Astrocyte (in vitro differentiated cells and primary cell): ENCODE measurements around the gene PIK3CB. TPM values are rescaled to one million over a fixed set of nuclear protein-coding genes. Genes with fewer than 3 reads are reported as not detected.

ENCODE experiments used
- DNase-seq: peaks from one replicate; pipeline ENCODE4 v3.0.0-alpha.2; 2010; ENCODE audit warnings: low read depth
- FAIRE-seq: peaks from 2 replicates; lab custom pipeline; 2011; peaks lifted over from hg19 to GRCh38; lab: Jason Lieb, UNC
- H2AFZ ChIP-seq: 2 replicates; pipeline ENCODE4 v1.6.0; 2012; ENCODE audit warnings: low read depth, low read length, inconsistent platforms
- H3K27ac ChIP-seq: 2 replicates; pipeline ENCODE4 v1.5.1; 2011; ENCODE audit warnings: low read depth, low read length, inconsistent platforms
- H3K27me3 ChIP-seq: 2 replicates; pipeline ENCODE4 v1.6.0; 2011; ENCODE audit warnings: low read length, inconsistent platforms; ENCODE audit not compliant: insufficient read depth
- H3K36me3 ChIP-seq: 2 replicates; pipeline ENCODE4 v1.5.1; 2011; ENCODE audit warnings: low read length, inconsistent platforms; ENCODE audit not compliant: insufficient read depth
- H3K4me1 ChIP-seq: 2 replicates; pipeline ENCODE4 v1.5.1; 2011; ENCODE audit warnings: low read length, inconsistent platforms; ENCODE audit not compliant: insufficient read depth
- H3K4me2 ChIP-seq: 2 replicates; pipeline ENCODE4 v1.6.0; 2012; ENCODE audit warnings: low read length, inconsistent platforms
- H3K4me3 ChIP-seq: 2 replicates; pipeline ENCODE4 v1.5.1; 2011; ENCODE audit warnings: low read depth, mild to moderate bottlenecking, low read length, inconsistent platforms; ENCODE audit not compliant: insufficient read depth
- H3K79me2 ChIP-seq: 2 replicates; pipeline ENCODE4 v1.6.0; 2012; ENCODE audit warnings: mild to moderate bottlenecking, low read length, inconsistent platforms; ENCODE audit not compliant: insufficient read depth
- H3K9ac ChIP-seq: 2 replicates; pipeline ENCODE4 v1.6.0; 2012; ENCODE audit warnings: mild to moderate bottlenecking, low read length, inconsistent platforms
- H3K9me3 ChIP-seq: 2 replicates; pipeline ENCODE4 v1.5.1; 2012; ENCODE audit warnings: low read depth, mild to moderate bottlenecking, low read length, inconsistent platforms; ENCODE audit not compliant: insufficient read depth
- H4K20me1 ChIP-seq: 2 replicates; pipeline ENCODE4 v1.6.0; 2012; ENCODE audit warnings: low read length, inconsistent platforms; ENCODE audit not compliant: insufficient read depth
- H3K27ac Mint-ChIP-seq: one replicate; pipeline ENCODE4 v1.8.0; 2021; ENCODE audit warnings: mild to moderate bottlenecking, mixed read lengths; ENCODE audit not compliant: unreplicated experiment
- H3K27me3 Mint-ChIP-seq: one replicate; pipeline ENCODE4 v1.8.0; 2021; ENCODE audit warnings: low read depth, mixed read lengths; ENCODE audit not compliant: unreplicated experiment
- H3K36me3 Mint-ChIP-seq: one replicate; pipeline ENCODE4 v1.8.0; 2021; ENCODE audit warnings: low read depth, mixed read lengths; ENCODE audit not compliant: unreplicated experiment
- H3K4me1 Mint-ChIP-seq: one replicate; pipeline ENCODE4 v1.8.0; 2021; ENCODE audit warnings: low read depth, mixed read lengths; ENCODE audit not compliant: unreplicated experiment
- H3K4me3 Mint-ChIP-seq: one replicate; pipeline ENCODE4 v1.8.0; 2021; ENCODE audit warnings: mild to moderate bottlenecking, moderate library complexity, mixed read lengths; ENCODE audit not compliant: unreplicated experiment
- H3K9me3 Mint-ChIP-seq: one replicate; pipeline ENCODE4 v1.8.0; 2021; ENCODE audit warnings: mild to moderate bottlenecking, mixed read lengths; ENCODE audit not compliant: unreplicated experiment
- CTCF ChIP-seq: IDR thresholded peaks from 2 replicates; pipeline ENCODE4 v1.5.1; 2011; ENCODE audit warnings: low read depth, mild to moderate bottlenecking, inconsistent platforms, low read length, moderate library complexity; ENCODE audit not compliant: insufficient read depth
- EZH2 ChIP-seq: IDR thresholded peaks from 2 replicates; pipeline ENCODE4 v1.6.1; 2012; ENCODE audit warnings: mild to moderate bottlenecking, low read length, inconsistent platforms; ENCODE audit not compliant: insufficient read depth
- total RNA-seq: library from RNA; stranded (reverse); gene quantifications from 2 replicates; pipeline ENCODE4 v1.2.1, GENCODE V29; 2021

Gene PIK3CB
- total RNA-seq, 1 donor from 2014 or later = 24.8 TPM

- no peak overlapping the region for H3K4me3 ChIP-seq
- DNase-seq = peak; percentile 94
- H3K9me3 ChIP-seq = peaks cover 3% of the 10 kb centered on the region
- peaks cover 3% of the 10 kb centered on the region for H3K36me3 ChIP-seq
- Mint-ChIP-seq H3K4me1 (peaks cover 27% of the 10 kb centered on the region), H3K9me3 (peaks cover 20% of the 10 kb centered on the region), H3K36me3 (peaks cover 36% of the 10 kb centered on the region), H3K27ac (peak overlapping the region; percentile 92), H3K27me3 (no peaks in the 10 kb centered on the region), H3K4me3 (no peak overlapping the region)
- H3K27me3 ChIP-seq = no peaks in the 10 kb centered on the region
- peak overlapping the region; percentile 24 for H3K27ac ChIP-seq
- H3K9ac ChIP-seq = no peak overlapping the region
- no peak overlapping the region for H2AFZ ChIP-seq
- H3K79me2 ChIP-seq = no peaks in the 10 kb centered on the region
- FAIRE-seq = no peak
- H3K4me1 ChIP-seq = peaks cover 6% of the 10 kb centered on the region
- H4K20me1 ChIP-seq = no peaks in the 10 kb centered on the region
- TF ChIP-seq CTCF (no peak), EZH2 (no peak)
- H3K4me2 ChIP-seq = peak overlapping the region; percentile 26
Measured at GRCh38 chr3:138673641-138674530, 160.8 kb downstream of the PIK3CB start.

GRCh38 chr3:138670407-138670806, 164.3 kb downstream of the PIK3CB start:
- Histone ChIP-seq H3K79me2 (no peaks in the 10 kb centered on the region), H3K9me3 (no peaks in the 10 kb centered on the region), H4K20me1 (no peaks in the 10 kb centered on the region), H3K4me2 (no peak overlapping the region), H3K4me3 (no peak overlapping the region), H3K27me3 (no peaks in the 10 kb centered on the region), H3K36me3 (no peaks in the 10 kb centered on the region), H3K4me1 (peaks cover 6% of the 10 kb centered on the region), H3K9ac (no peak overlapping the region), H2AFZ (no peak overlapping the region), H3K27ac (no peak overlapping the region)
- Mint-ChIP-seq H3K27ac (no peak overlapping the region), H3K27me3 (no peaks in the 10 kb centered on the region), H3K4me3 (no peak overlapping the region), H3K9me3 (peaks cover 9% of the 10 kb centered on the region), H3K4me1 (peaks cover 27% of the 10 kb centered on the region), H3K36me3 (peaks cover 24% of the 10 kb centered on the region)
- no peak for FAIRE-seq
- TF ChIP-seq EZH2 (no peak), CTCF (no peak)
- DNase-seq = no peak

- peaks cover 18% of the 10 kb centered on the region for H3K36me3 Mint-ChIP-seq
- H3K27me3 ChIP-seq = no peaks in the 10 kb centered on the region
Measured at GRCh38 chr3:138668107-138668506, 166.6 kb downstream of the PIK3CB start.

More at GRCh38 chr3:138668107-138668506, 166.6 kb downstream of the PIK3CB start:
- Mint-ChIP-seq H3K9me3 (no peaks in the 10 kb centered on the region), H3K4me1 (peaks cover 16% of the 10 kb centered on the region), H3K27ac (no peak overlapping the region), H3K4me3 (no peak overlapping the region), H3K27me3 (no peaks in the 10 kb centered on the region)
- H3K4me1 ChIP-seq = no peaks in the 10 kb centered on the region
- FAIRE-seq (no peak), DNase-seq (no peak)
- H4K20me1 ChIP-seq = no peaks in the 10 kb centered on the region
- H3K79me2 ChIP-seq = no peaks in the 10 kb centered on the region
- H3K9ac ChIP-seq = no peak overlapping the region
- peaks cover 6% of the 10 kb centered on the region for H3K36me3 ChIP-seq
- H3K27ac ChIP-seq = no peak overlapping the region
- H3K9me3 ChIP-seq = no peaks in the 10 kb centered on the region
- no peak overlapping the region for H3K4me3 ChIP-seq
- TF ChIP-seq EZH2 (no peak), CTCF (no peak)
- no peak overlapping the region for H2AFZ ChIP-seq
- H3K4me2 ChIP-seq = no peak overlapping the region
